Upper lobe of right lung (tissue), 1 donor: Measurements from ENCODE around the gene ADAMTS20. TPM values are rescaled to one million over a fixed set of nuclear protein-coding genes. Genes with fewer than 3 reads are reported as not detected.

Source experiments
- ATAC-seq: fragments of 200-7000 bp; cut with Tn5 transposase; one replicate; pipeline ENCODE4 v1.9.1; 2020; ENCODE audit warnings: mild to moderate bottlenecking, moderate library complexity
- DNase-seq: peaks from one replicate; pipeline ENCODE4 v3.0.0-alpha.2; 2020
- H3K27ac ChIP-seq: fragments of 200-600 bp; one replicate; pipeline ENCODE4 v1.8.0; 2022
- H3K27me3 ChIP-seq: fragments of 200-600 bp; one replicate; pipeline ENCODE4 v1.8.0; 2022; ENCODE audit warnings: mild to moderate bottlenecking
- H3K36me3 ChIP-seq: fragments of 200-600 bp; one replicate; pipeline ENCODE4 v1.8.0; 2022
- H3K4me1 ChIP-seq: fragments of 200-600 bp; one replicate; pipeline ENCODE4 v1.8.0; 2022
- H3K4me3 ChIP-seq: fragments of 200-600 bp; one replicate; pipeline ENCODE4 v1.8.0; 2022; ENCODE audit warnings: mild to moderate bottlenecking
- H3K9me3 ChIP-seq: fragments of 200-600 bp; one replicate; pipeline ENCODE4 v1.8.0; 2022
- CTCF ChIP-seq: fragments of 200-600 bp; IDR thresholded peaks from one replicate; pipeline ENCODE4 v1.8.0; 2022; ENCODE audit warnings: antibody characterized with exemption
- intact Hi-C: fragments of 100-400 bp; cut with DNase I; formaldehyde crosslinking; loops from one replicate; pipeline ENCODE4 v1.11.0; 2022
- total RNA-seq: library from RNA; stranded (reverse); fragmentation: NEBNext Ultra II Directional; extraction: Animal tissue kit (Norgen Biotek cat#: 25700); gene quantifications from one replicate; pipeline ENCODE4 v1.2.1, GENCODE V29; 2021
- donor health status: DM: no; HTN: yes; CAD: no; lungs with severe emphysema.

Gene ADAMTS20
- total RNA-seq, 1 donor from 2014 or later, result not detected

- intact Hi-C loops, result no loop called here
- no peak overlapping the region for H3K27ac ChIP-seq
- H3K4me1 ChIP-seq, result no peaks in the 10 kb centered on the region
- no peak overlapping the region for H3K4me3 ChIP-seq
- no peaks in the 10 kb centered on the region for H3K9me3 ChIP-seq
- H3K27me3 ChIP-seq, result no peaks in the 10 kb centered on the region
- H3K36me3 ChIP-seq, result no peaks in the 10 kb centered on the region
- no peak for ATAC-seq
- DNase-seq, result no peak
- no peak for TF ChIP-seq CTCF
Measured at GRCh38 chr12:43407816-43408645, 144.0 kb downstream of the ADAMTS20 start.

- H3K27me3 ChIP-seq, result no peaks in the 10 kb centered on the region
- DNase-seq, result no peak
- no peak overlapping the region for H3K27ac ChIP-seq
- intact Hi-C loops, result no loop called here
- no peak for ATAC-seq
- no peak overlapping the region for H3K4me3 ChIP-seq
- TF ChIP-seq CTCF, result no peak
- no peaks in the 10 kb centered on the region for H3K9me3 ChIP-seq
- H3K4me1 ChIP-seq, result no peaks in the 10 kb centered on the region
- H3K36me3 ChIP-seq, result no peaks in the 10 kb centered on the region
Measured at GRCh38 chr12:43406801-43407200, 145.2 kb downstream of the ADAMTS20 start.

GRCh38 chr12:43402436-43402835, 149.6 kb downstream of the ADAMTS20 start:
- intact Hi-C loops, result no loop called here
- DNase-seq, result no peak
- Histone ChIP-seq H3K4me3 (no peak overlapping the region), H3K27me3 (no peaks in the 10 kb centered on the region), H3K27ac (no peak overlapping the region), H3K36me3 (no peaks in the 10 kb centered on the region), H3K9me3 (no peaks in the 10 kb centered on the region), H3K4me1 (no peaks in the 10 kb centered on the region)
- no peak for TF ChIP-seq CTCF
- no peak for ATAC-seq

DNA sequence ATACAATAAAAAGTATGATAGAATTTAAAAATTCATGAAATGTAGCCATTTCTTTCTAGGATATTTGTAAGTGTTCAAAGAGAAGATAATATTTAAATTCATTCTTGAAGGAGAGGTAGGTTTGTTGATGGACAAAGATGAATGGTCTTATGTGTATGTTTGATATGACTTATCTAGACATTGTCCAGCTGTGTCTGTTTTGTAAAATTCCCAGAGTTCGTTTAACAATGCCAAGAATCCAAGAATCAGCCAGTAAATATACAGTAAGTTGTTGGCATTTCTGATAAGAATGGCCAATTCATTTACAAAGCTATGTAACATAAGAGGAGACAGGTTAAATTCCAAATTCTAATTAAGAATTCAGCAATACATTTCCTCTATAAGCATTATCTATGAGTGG, 150.9 kb downstream of the ADAMTS20 start:
- H3K4me3 ChIP-seq, result no peak overlapping the region
- intact Hi-C loops, result no loop called here
- ATAC-seq (no peak), DNase-seq (no peak)
- no peak for TF ChIP-seq CTCF
- H3K9me3 ChIP-seq, result no peaks in the 10 kb centered on the region
- H3K27ac ChIP-seq, result no peak overlapping the region
- no peaks in the 10 kb centered on the region for H3K4me1 ChIP-seq
- no peaks in the 10 kb centered on the region for H3K27me3 ChIP-seq
- no peaks in the 10 kb centered on the region for H3K36me3 ChIP-seq

GRCh38 chr12:43396671-43397070, 155.3 kb downstream of the ADAMTS20 start:
- Histone ChIP-seq H3K9me3 (no peaks in the 10 kb centered on the region), H3K27ac (no peak overlapping the region), H3K4me1 (no peaks in the 10 kb centered on the region), H3K27me3 (no peaks in the 10 kb centered on the region), H3K4me3 (no peak overlapping the region), H3K36me3 (no peaks in the 10 kb centered on the region)
- ATAC-seq, result no peak
- no peak for DNase-seq
- no peak for TF ChIP-seq CTCF
- intact Hi-C loops, result no loop called here

DNA sequence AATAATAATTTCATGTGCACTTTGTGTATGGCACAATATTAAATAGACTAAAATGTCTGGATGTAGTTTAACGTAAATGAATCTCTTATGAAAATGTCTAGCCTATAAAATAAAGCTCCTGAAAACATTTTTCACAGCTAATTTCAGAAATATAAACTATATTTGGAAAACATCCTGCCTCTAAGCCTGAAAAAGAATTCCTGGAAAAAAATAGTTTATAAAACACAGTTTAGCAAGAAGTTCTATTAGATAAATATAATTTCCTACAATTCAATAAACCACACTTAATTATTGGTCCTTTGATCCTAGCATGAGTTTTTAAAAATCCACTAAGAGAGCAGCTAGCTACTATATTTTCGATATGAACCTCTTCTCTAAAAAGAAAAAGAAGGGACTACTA, 159.9 kb downstream of the ADAMTS20 start:
- no peak overlapping the region for H3K4me3 ChIP-seq
- DNase-seq, result no peak
- H3K36me3 ChIP-seq, result no peaks in the 10 kb centered on the region
- H3K27me3 ChIP-seq, result no peaks in the 10 kb centered on the region
- ATAC-seq, result no peak
- no peaks in the 10 kb centered on the region for H3K4me1 ChIP-seq
- no peak overlapping the region for H3K27ac ChIP-seq
- no peaks in the 10 kb centered on the region for H3K9me3 ChIP-seq
- no peak for TF ChIP-seq CTCF
- intact Hi-C loops, result no loop called here
